ENCODE measurements around the gene ACD.

The ACD gene

DNA sequence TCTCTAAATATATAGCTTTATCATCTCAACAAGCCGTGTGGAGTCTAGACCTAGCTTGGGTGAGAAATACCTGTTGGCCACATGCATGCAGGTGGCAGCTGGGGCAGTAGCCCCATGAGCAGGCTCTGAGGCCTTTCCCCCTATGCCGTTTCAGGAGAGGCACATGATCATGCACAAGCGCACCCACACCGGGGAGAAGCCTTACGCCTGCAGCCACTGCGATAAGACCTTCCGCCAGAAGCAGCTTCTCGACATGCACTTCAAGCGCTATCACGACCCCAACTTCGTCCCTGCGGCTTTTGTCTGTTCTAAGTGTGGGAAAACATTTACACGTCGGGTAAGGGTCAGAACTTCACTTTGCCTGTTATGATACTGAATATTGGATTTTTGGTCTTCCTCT, 31.8 kb downstream of the ACD start (continued):
- TF ChIP-seq ZNF8 (CRISPR knock-in tag; IDR thresholded peaks at IDR 0.05) (no peak), GLIS3 (CRISPR knock-in tag; IDR thresholded peaks at IDR 0.05) (no peak), BACH2 (CRISPR knock-in tag; IDR thresholded peaks at IDR 0.05; ENCODE audit: borderline replicate concordance) (no peak), SNAI2 (CRISPR knock-in tag; IDR thresholded peaks at IDR 0.05) (no peak), ESRRG (CRISPR knock-in tag; IDR thresholded peaks at IDR 0.05) (no peak), TOX (CRISPR knock-in tag; IDR thresholded peaks at IDR 0.05; ENCODE audit: borderline replicate concordance) (no peak), RARB (CRISPR knock-in tag; IDR thresholded peaks at IDR 0.05) (no peak), ARNTL (CRISPR knock-in tag; IDR thresholded peaks at IDR 0.05; ENCODE audit: borderline replicate concordance, low read depth) (no peak), PPARA (CRISPR knock-in tag; IDR thresholded peaks at IDR 0.05; ENCODE audit: borderline replicate concordance) (no peak)

DNA sequence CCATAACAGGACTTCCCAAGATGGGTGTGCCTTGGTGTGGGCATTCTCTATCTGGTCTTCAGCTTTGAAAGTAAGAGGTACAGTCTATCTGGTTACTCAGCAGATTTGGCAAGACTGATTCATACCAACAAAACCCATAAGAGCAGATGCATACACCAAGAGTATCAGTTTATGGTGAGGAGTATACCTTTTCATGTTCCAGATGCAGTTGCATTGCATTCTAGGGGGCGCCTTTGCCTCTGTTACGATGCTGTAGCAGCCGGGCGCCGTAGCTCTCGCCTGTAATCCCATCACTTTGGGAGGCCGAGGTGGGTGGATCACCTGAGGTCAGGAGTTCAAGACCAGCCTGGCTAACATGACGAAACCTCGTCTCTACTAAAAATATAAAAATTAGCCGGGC, 46.3 kb downstream of the ACD start:
- no peak for ATAC-seq
- TF ChIP-seq, protein P1, sequence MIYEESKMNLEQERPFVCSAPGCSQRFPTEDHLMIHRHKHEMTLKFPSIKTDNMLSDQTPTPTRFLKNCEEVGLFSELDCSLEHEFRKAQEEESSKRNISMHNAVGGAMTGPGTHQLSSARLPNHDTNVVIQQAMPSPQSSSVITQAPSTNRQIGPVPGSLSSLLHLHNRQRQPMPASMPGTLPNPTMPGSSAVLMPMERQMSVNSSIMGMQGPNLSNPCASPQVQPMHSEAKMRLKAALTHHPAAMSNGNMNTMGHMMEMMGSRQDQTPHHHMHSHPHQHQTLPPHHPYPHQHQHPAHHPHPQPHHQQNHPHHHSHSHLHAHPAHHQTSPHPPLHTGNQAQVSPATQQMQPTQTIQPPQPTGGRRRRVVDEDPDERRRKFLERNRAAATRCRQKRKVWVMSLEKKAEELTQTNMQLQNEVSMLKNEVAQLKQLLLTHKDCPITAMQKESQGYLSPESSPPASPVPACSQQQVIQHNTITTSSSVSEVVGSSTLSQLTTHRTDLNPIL (CRISPR knock-in tag; IDR thresholded peaks at IDR 0.05; ENCODE audit: low read depth): no peak
- TF ChIP-seq GLIS3 (CRISPR knock-in tag; IDR thresholded peaks at IDR 0.05) (no peak), TOX (CRISPR knock-in tag; IDR thresholded peaks at IDR 0.05; ENCODE audit: borderline replicate concordance) (no peak), SNAI2 (CRISPR knock-in tag; IDR thresholded peaks at IDR 0.05) (no peak), OSR1 (CRISPR knock-in tag; IDR thresholded peaks at IDR 0.05) (no peak), TCF4 (CRISPR knock-in tag; IDR thresholded peaks at IDR 0.05; ENCODE audit: borderline replicate concordance) (no peak), CSDC2 (CRISPR knock-in tag; IDR thresholded peaks at IDR 0.05) (no peak), RARB (CRISPR knock-in tag; IDR thresholded peaks at IDR 0.05) (no peak), ESRRG (CRISPR knock-in tag; IDR thresholded peaks at IDR 0.05) (no peak), ZNF70 (CRISPR knock-in tag; IDR thresholded peaks at IDR 0.05) (no peak), ARNTL (CRISPR knock-in tag; IDR thresholded peaks at IDR 0.05; ENCODE audit: borderline replicate concordance, low read depth) (no peak), ZFP3 (CRISPR knock-in tag; IDR thresholded peaks at IDR 0.05) (no peak), BACH2 (CRISPR knock-in tag; IDR thresholded peaks at IDR 0.05; ENCODE audit: borderline replicate concordance) (no peak), ZFP30 (CRISPR knock-in tag; IDR thresholded peaks at IDR 0.05) (no peak), PPARA (CRISPR knock-in tag; IDR thresholded peaks at IDR 0.05; ENCODE audit: borderline replicate concordance) (no peak), ISL1 (CRISPR knock-in tag; IDR thresholded peaks at IDR 0.05) (no peak), ZC3H10 (CRISPR knock-in tag; IDR thresholded peaks at IDR 0.05) (no peak)
- TF ChIP-seq, protein P2, sequence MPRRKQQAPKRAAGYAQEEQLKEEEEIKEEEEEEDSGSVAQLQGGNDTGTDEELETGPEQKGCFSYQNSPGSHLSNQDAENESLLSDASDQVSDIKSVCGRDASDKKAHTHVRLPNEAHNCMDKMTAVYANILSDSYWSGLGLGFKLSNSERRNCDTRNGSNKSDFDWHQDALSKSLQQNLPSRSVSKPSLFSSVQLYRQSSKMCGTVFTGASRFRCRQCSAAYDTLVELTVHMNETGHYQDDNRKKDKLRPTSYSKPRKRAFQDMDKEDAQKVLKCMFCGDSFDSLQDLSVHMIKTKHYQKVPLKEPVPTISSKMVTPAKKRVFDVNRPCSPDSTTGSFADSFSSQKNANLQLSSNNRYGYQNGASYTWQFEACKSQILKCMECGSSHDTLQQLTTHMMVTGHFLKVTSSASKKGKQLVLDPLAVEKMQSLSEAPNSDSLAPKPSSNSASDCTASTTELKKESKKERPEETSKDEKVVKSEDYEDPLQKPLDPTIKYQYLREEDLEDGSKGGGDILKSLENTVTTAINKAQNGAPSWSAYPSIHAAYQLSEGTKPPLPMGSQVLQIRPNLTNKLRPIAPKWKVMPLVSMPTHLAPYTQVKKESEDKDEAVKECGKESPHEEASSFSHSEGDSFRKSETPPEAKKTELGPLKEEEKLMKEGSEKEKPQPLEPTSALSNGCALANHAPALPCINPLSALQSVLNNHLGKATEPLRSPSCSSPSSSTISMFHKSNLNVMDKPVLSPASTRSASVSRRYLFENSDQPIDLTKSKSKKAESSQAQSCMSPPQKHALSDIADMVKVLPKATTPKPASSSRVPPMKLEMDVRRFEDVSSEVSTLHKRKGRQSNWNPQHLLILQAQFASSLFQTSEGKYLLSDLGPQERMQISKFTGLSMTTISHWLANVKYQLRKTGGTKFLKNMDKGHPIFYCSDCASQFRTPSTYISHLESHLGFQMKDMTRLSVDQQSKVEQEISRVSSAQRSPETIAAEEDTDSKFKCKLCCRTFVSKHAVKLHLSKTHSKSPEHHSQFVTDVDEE (CRISPR knock-in tag; IDR thresholded peaks at IDR 0.05): no peak
- TF ChIP-seq, protein P3, sequence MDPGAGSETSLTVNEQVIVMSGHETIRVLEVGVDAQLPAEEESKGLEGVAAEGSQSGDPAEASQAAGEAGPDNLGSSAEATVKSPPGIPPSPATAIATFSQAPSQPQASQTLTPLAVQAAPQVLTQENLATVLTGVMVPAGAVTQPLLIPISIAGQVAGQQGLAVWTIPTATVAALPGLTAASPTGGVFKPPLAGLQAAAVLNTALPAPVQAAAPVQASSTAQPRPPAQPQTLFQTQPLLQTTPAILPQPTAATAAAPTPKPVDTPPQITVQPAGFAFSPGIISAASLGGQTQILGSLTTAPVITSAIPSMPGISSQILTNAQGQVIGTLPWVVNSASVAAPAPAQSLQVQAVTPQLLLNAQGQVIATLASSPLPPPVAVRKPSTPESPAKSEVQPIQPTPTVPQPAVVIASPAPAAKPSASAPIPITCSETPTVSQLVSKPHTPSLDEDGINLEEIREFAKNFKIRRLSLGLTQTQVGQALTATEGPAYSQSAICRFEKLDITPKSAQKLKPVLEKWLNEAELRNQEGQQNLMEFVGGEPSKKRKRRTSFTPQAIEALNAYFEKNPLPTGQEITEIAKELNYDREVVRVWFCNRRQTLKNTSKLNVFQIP (CRISPR knock-in tag; IDR thresholded peaks at IDR 0.05; ENCODE audit: borderline replicate concordance, low read depth): no peak

- no peak for ATAC-seq
- TF ChIP-seq ZNF70 (CRISPR knock-in tag; IDR thresholded peaks at IDR 0.05): no peak
- TF ChIP-seq ARNTL (CRISPR knock-in tag; IDR thresholded peaks at IDR 0.05; ENCODE audit: borderline replicate concordance, low read depth): no peak
- no peak for TF ChIP-seq ZFP30 (CRISPR knock-in tag; IDR thresholded peaks at IDR 0.05)
- no peak for TF ChIP-seq ZNF565 (CRISPR knock-in tag; conservative IDR thresholded peaks at IDR 0.05; ENCODE audit: low read depth)
- TF ChIP-seq GLIS3 (CRISPR knock-in tag; IDR thresholded peaks at IDR 0.05): no peak
- no peak for TF ChIP-seq BACH2 (CRISPR knock-in tag; IDR thresholded peaks at IDR 0.05; ENCODE audit: borderline replicate concordance)
- no peak for TF ChIP-seq PPARA (CRISPR knock-in tag; IDR thresholded peaks at IDR 0.05; ENCODE audit: borderline replicate concordance)
Observed at GRCh38 chr16:67608364-67608763, 51.7 kb downstream of the ACD start.
